Suppressor macrophage (primary cell): ENCODE measurements around the gene CEP131.
A peak's percentile ranks its signal among the peaks of the same experiment; 100 is the strongest.
"Not testable (repeated sequence)": the region's sequence is repeated elsewhere in the genome, so short reads cannot be mapped to it uniquely, and the experiment has no call there.

Experiments used
- DNase-seq, 4 experiments: peaks; one replicate each; pipeline ENCODE4 v3.0.0-alpha.2; 2020 to 2022

Gene CEP131

GRCh38 chr17:81164371-81165245, 58.2 kb downstream of the CEP131 start:
- DNase-seq = no peak

- no peak for DNase-seq
Measured at GRCh38 chr17:81163703-81164370, 58.9 kb downstream of the CEP131 start.

- no peak for DNase-seq
Measured at GRCh38 chr17:81163051-81163695, 59.6 kb downstream of the CEP131 start.

GRCh38 chr17:81162491-81162890, 60.3 kb downstream of the CEP131 start:
- no peak for DNase-seq

GRCh38 chr17:81161972-81162371, 60.8 kb downstream of the CEP131 start:
- DNase-seq = no peak

GRCh38 chr17:81161536-81161935, 61.2 kb downstream of the CEP131 start:
- DNase-seq = no peak

GRCh38 chr17:81160747-81161453, 61.9 kb downstream of the CEP131 start:
- peak in 2 of 4 experiments; percentile 28 to 44 for DNase-seq

- DNase-seq = peak; percentile 85 to 92 (median 88)
Measured at GRCh38 chr17:81160306-81160705, 62.5 kb downstream of the CEP131 start.

GRCh38 chr17:81159611-81160265, 63.0 kb downstream of the CEP131 start:
- peak in 3 of 4 experiments; percentile 21 to 43 (median 33) for DNase-seq

GRCh38 chr17:81158688-81159590, 63.8 kb downstream of the CEP131 start:
- no peak for DNase-seq

GRCh38 chr17:81157848-81158687, 64.7 kb downstream of the CEP131 start:
- DNase-seq = no peak

- no peak for DNase-seq
Measured at GRCh38 chr17:81156866-81157805, 65.6 kb downstream of the CEP131 start.

GRCh38 chr17:81154961-81155360, 67.8 kb downstream of the CEP131 start:
- peak; percentile 83 to 95 (median 90) for DNase-seq

GRCh38 chr17:81154016-81154415, 68.7 kb downstream of the CEP131 start:
- not testable (repeated sequence) for DNase-seq

- DNase-seq = peak; percentile 95 to 98 (median 96)
Measured at GRCh38 chr17:81153340-81153803, 69.4 kb downstream of the CEP131 start.

GRCh38 chr17:81152288-81152828, 70.4 kb downstream of the CEP131 start:
- peak; percentile 73 to 86 (median 80) for DNase-seq

GRCh38 chr17:81151278-81151677, 71.5 kb downstream of the CEP131 start:
- peak; percentile 17 to 47 (median 31) for DNase-seq

- DNase-seq = peak; percentile 89 to 94 (median 90)
Measured at GRCh38 chr17:81150377-81151077, 72.2 kb downstream of the CEP131 start.
